GM23338 (cell line): ENCODE data around the gene SFSWAP.

ENCODE experiments used
- CTCF ChIP-seq, 2 experiments: fragments of 200-600 bp in 1 of 2; sonication (generic) in 1 of 2; conservative IDR thresholded peaks; 2 replicates each; pipeline versions ENCODE4 v1.5.1 to v1.6.1; 2016 to 2017; ENCODE audit warnings: antibody characterized with exemption in 2 of 2, low read depth in 2 of 2, mild to moderate bottlenecking in 2 of 2, moderate library complexity in 1 of 2
- EZH2 ChIP-seq: fragments of 200-600 bp; sonication (generic); IDR thresholded peaks from one replicate; pipeline ENCODE4 v1.8.0; 2017; ENCODE audit warnings: antibody characterized with exemption, mild to moderate bottlenecking, low read depth; ENCODE audit not compliant: unreplicated experiment
- EZH2phosphoT487 ChIP-seq: fragments of 200-600 bp; sonication (generic); IDR thresholded peaks from one replicate; pipeline ENCODE4 v1.8.1; 2018; ENCODE audit warnings: antibody characterized with exemption; ENCODE audit not compliant: unreplicated experiment
- POLR2AphosphoS5 ChIP-seq: IDR thresholded peaks from 2 replicates; pipeline ENCODE4 v1.6.1; 2016; ENCODE audit warnings: antibody characterized with exemption, low read depth
- REST ChIP-seq: IDR thresholded peaks from one replicate; pipeline ENCODE4 v1.6.1; 2018; ENCODE audit warnings: antibody characterized with exemption; ENCODE audit not compliant: unreplicated experiment

GRCh38 chr12:131775392-131776236, 64.7 kb downstream of the SFSWAP start:
- TF ChIP-seq CTCF (conservative IDR thresholded peaks at IDR 0.05; ENCODE audit: low read depth in 2 of 2) (no peak), POLR2AphosphoS5 (no peak), REST (no peak), EZH2 (no peak), EZH2phosphoT487 (no peak)
